ENCODE results near the gene MCUB. TPM values are rescaled to one million over a fixed set of nuclear protein-coding genes. Genes with fewer than 3 reads are reported as not detected.

Gene MCUB
- total and polyA plus RNA-seq, 2 experiments from 2014 or later, result 32.9 to 52.6 TPM

GRCh38 chr4:109560687-109561461, 828 bp downstream of the MCUB start:
- Histone ChIP-seq H3K9ac (peak overlapping the region; percentile 91), H2AFZ (peak overlapping the region; percentile 92), H3K27me3 (replicated peaks; ENCODE audit: insufficient read depth) (no peaks in the 10 kb centered on the region), H4K20me1 (ENCODE audit: insufficient read depth) (no peaks in the 10 kb centered on the region), H3K4me2 (ENCODE audit: unreplicated experiment) (peak overlapping the region; percentile 96), H3F3A (ENCODE audit: insufficient read depth) (peaks cover 32% of the 10 kb centered on the region), H3K9me3 (ENCODE audit: low read depth) (no peaks in the 10 kb centered on the region), H3K27ac (peak overlapping the region; percentile 84), H3K9me2 (ENCODE audit: insufficient read depth) (no peaks in the 10 kb centered on the region), H3K4me1 (ENCODE audit: insufficient read depth) (peaks cover 8% of the 10 kb centered on the region; the same call in 1 of the 2 replicates), H3K79me2 (ENCODE audit: insufficient read depth) (peaks cover 45% of the 10 kb centered on the region), H3K36me3 (ENCODE audit: low read depth) (no peaks in the 10 kb centered on the region), H3K4me3 (peak overlapping the region; percentile 83)
- peak; percentile 93 for DNase-seq
- WGBS, 2 experiments (ENCODE audit: low coverage in 1 of 2, low lambda C conversion rate in 2 of 2, missing lambda C conversion rate in 2 of 2), result 1% methylated on average over 28 to 29 of the region's 29 CpGs
- TF ChIP-seq EZH2 (IDR thresholded peaks at IDR 0.05; ENCODE audit: insufficient read depth, poor library complexity, severe bottlenecking) (no peak), EZH2phosphoT487 (IDR thresholded peaks at IDR 0.05; ENCODE audit: insufficient read depth, low read depth) (no peak)
- in situ Hi-C loops (cut with MboI), result no loop called here

GRCh38 chr4:109562457-109563239, 2.6 kb downstream of the MCUB start:
- Histone ChIP-seq H3K9me3 (ENCODE audit: low read depth) (no peaks in the 10 kb centered on the region), H3K79me2 (ENCODE audit: insufficient read depth) (peaks cover 47% of the 10 kb centered on the region), H3K27ac (no peak overlapping the region), H2AFZ (no peak overlapping the region), H3K4me3 (0 out of 2 replicates have a peak overlapping the region, but pooled peaks have one; percentile 83), H3K9ac (no peak overlapping the region), H3K36me3 (ENCODE audit: low read depth) (no peaks in the 10 kb centered on the region), H3K4me1 (ENCODE audit: insufficient read depth) (peaks cover 8% of the 10 kb centered on the region; the same call in 1 of the 2 replicates), H3K27me3 (replicated peaks; ENCODE audit: insufficient read depth) (no peaks in the 10 kb centered on the region), H3K4me2 (ENCODE audit: unreplicated experiment) (no peak overlapping the region), H4K20me1 (ENCODE audit: insufficient read depth) (no peaks in the 10 kb centered on the region), H3K9me2 (ENCODE audit: insufficient read depth) (no peaks in the 10 kb centered on the region), H3F3A (ENCODE audit: insufficient read depth) (peaks cover 32% of the 10 kb centered on the region)
- WGBS, 2 experiments (ENCODE audit: low coverage in 1 of 2, low lambda C conversion rate in 2 of 2, missing lambda C conversion rate in 2 of 2), result 95 to 96% methylated on average over 6 of the region's 6 CpGs
- TF ChIP-seq EZH2phosphoT487 (IDR thresholded peaks at IDR 0.05; ENCODE audit: insufficient read depth, low read depth) (no peak), EZH2 (IDR thresholded peaks at IDR 0.05; ENCODE audit: insufficient read depth, poor library complexity, severe bottlenecking) (no peak)
- DNase-seq, result no peak
- in situ Hi-C loops (cut with MboI), result no loop called here

- no peaks in the 10 kb centered on the region for H3K9me3 ChIP-seq (ENCODE audit: low read depth)
- DNase-seq, result no peak
- no peak overlapping the region for H3K27ac ChIP-seq
- no peak overlapping the region for H3K4me3 ChIP-seq
- TF ChIP-seq EZH2 (IDR thresholded peaks at IDR 0.05; ENCODE audit: insufficient read depth, poor library complexity, severe bottlenecking), result no peak
- TF ChIP-seq EZH2phosphoT487 (IDR thresholded peaks at IDR 0.05; ENCODE audit: insufficient read depth, low read depth), result no peak
- WGBS, 2 experiments (ENCODE audit: low coverage in 1 of 2, low lambda C conversion rate in 2 of 2, missing lambda C conversion rate in 2 of 2), result 95 to 97% methylated on average over 3 of the region's 3 CpGs
- no peak overlapping the region for H3K9ac ChIP-seq
- no peak overlapping the region for H3K4me2 ChIP-seq (ENCODE audit: unreplicated experiment)
- H3K27me3 ChIP-seq (replicated peaks; ENCODE audit: insufficient read depth), result no peaks in the 10 kb centered on the region
- no peaks in the 10 kb centered on the region for H3K9me2 ChIP-seq (ENCODE audit: insufficient read depth)
- no peaks in the 10 kb centered on the region for H4K20me1 ChIP-seq (ENCODE audit: insufficient read depth)
- in situ Hi-C loops (cut with MboI), result no loop called here
- H3K4me1 ChIP-seq (ENCODE audit: insufficient read depth), result no peaks in the 10 kb centered on the region
- no peak overlapping the region for H2AFZ ChIP-seq
- H3F3A ChIP-seq (ENCODE audit: insufficient read depth), result no peaks in the 10 kb centered on the region
- H3K36me3 ChIP-seq (ENCODE audit: low read depth), result no peaks in the 10 kb centered on the region
- peaks cover 23% of the 10 kb centered on the region for H3K79me2 ChIP-seq (ENCODE audit: insufficient read depth)
These were observed 11.4 kb downstream of the MCUB start for GRCh38 chr4:109571494-109571893.

- Histone ChIP-seq H3K36me3 (ENCODE audit: low read depth) (no peaks in the 10 kb centered on the region), H3K4me2 (ENCODE audit: unreplicated experiment) (no peak overlapping the region), H3K4me1 (ENCODE audit: insufficient read depth) (no peaks in the 10 kb centered on the region), H3K9ac (no peak overlapping the region), H3K9me3 (ENCODE audit: low read depth) (no peaks in the 10 kb centered on the region), H3K27ac (no peak overlapping the region), H4K20me1 (ENCODE audit: insufficient read depth) (no peaks in the 10 kb centered on the region), H3K4me3 (no peak overlapping the region), H3K9me2 (ENCODE audit: insufficient read depth) (no peaks in the 10 kb centered on the region), H3K79me2 (ENCODE audit: insufficient read depth) (peaks cover 23% of the 10 kb centered on the region), H3F3A (ENCODE audit: insufficient read depth) (no peaks in the 10 kb centered on the region), H2AFZ (no peak overlapping the region), H3K27me3 (replicated peaks; ENCODE audit: insufficient read depth) (no peaks in the 10 kb centered on the region)
- WGBS, 2 experiments (ENCODE audit: low coverage in 1 of 2, low lambda C conversion rate in 2 of 2, missing lambda C conversion rate in 2 of 2), result 94 to 100% methylated on average over 3 of the region's 3 CpGs
- TF ChIP-seq EZH2 (IDR thresholded peaks at IDR 0.05; ENCODE audit: insufficient read depth, poor library complexity, severe bottlenecking) (no peak), EZH2phosphoT487 (IDR thresholded peaks at IDR 0.05; ENCODE audit: insufficient read depth, low read depth) (no peak)
- in situ Hi-C loops (cut with MboI), result no loop called here
- DNase-seq, result no peak
These were observed 12.1 kb downstream of the MCUB start for GRCh38 chr4:109572154-109572553.

All from GM23248 (cell line).